GM21528 (cell line): ENCODE measurements around the gene ZBED6.
"Not testable (repeated sequence)": the region's sequence is repeated elsewhere in the genome, so short reads cannot be mapped to it uniquely, and the experiment has no call there.

ENCODE experiments used
- ATAC-seq: cut with Tn5 transposase; IDR thresholded peaks from one replicate; pipeline ENCODE4 v1.9.1; 2021; ENCODE audit warnings: mild to moderate bottlenecking, moderate library complexity; ENCODE audit not compliant: unreplicated experiment, low FRiP score

Gene ZBED6

GRCh38 chr1:203795441-203796235 is at the start of gene ZBED6, which contains the start of gene ZC3H11A:
TSS of gene ZBED6 (plus strand) at chr1:203795623. CDS start at chr1:203797523, 1,900 bp downstream.
TSS of gene ZC3H11A (plus strand) at chr1:203795623. CDS start at chr1:203817071, 21,448 bp downstream.
- peak; percentile 96 for ATAC-seq

- no peak for ATAC-seq
These were observed 49.1 kb upstream of the ZBED6 start for GRCh38 chr1:203746281-203746680.

- no peak for ATAC-seq
These were observed 44.4 kb upstream of the ZBED6 start for GRCh38 chr1:203751051-203751450.

- not testable (repeated sequence) for ATAC-seq
These were observed 43.6 kb upstream of the ZBED6 start for GRCh38 chr1:203751618-203752361.

GRCh38 chr1:203754455-203754864 is 41.0 kb upstream of the ZBED6 start:
- peak; percentile 71 for ATAC-seq

DNA sequence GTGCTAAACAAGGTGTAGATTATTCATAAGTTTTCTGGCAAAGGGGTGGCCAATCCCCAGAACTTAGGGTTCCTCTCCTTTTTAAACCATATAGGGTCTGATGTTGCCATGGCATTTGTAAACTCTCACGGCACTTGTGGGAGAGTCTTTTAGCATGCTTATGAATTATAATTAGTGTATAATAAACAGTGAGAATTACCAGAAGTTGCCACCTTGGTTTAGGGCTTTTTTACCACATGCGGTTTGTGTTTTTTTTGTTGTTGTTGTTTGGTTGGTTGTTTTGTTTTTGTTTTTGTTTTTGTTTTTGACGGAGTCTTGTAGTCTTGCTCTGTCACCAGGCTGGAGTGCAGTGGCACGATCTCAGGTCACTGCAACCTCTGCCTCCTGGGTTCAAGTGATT is 39.4 kb upstream of the ZBED6 start:
- ATAC-seq, result no peak

DNA sequence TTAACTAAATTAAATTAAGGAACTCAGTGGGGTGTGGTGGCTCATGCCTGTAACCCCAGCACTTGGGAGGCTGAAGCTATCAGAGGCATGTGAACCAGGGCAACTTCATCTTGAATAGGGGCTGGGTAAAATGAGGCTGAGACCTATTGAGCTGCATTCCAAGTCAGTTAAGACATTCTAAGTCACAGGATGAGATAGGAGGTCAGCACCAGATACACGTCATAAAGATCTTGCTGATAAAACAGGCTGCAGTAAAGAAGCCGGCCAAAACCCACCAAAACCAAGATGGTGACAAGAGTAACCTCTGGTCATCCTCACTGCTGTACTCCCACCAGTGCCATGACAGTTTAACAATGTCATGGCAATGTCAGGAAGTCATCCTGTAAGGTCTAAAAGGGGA is 36.7 kb upstream of the ZBED6 start:
- not testable (repeated sequence) for ATAC-seq

DNA sequence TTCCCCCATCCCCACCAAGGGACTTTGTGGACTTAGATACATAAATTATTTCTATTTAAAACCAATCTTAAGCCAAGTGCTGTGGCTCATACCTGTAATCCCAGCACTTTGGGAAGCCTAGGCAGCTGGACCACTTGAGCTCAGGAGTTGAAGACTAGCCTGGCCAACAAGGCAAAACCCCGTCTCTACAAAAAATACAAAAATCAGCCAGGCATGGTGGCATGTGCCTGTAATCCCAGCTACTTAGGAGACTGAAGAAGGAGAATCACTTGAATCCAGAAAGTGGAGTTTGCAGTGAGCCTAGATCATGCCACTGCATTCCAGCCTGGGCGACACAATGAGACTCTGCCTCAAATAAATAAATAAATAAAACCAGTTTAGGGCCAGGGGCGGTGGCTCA is 34.9 kb upstream of the ZBED6 start:
- ATAC-seq, result no peak

DNA sequence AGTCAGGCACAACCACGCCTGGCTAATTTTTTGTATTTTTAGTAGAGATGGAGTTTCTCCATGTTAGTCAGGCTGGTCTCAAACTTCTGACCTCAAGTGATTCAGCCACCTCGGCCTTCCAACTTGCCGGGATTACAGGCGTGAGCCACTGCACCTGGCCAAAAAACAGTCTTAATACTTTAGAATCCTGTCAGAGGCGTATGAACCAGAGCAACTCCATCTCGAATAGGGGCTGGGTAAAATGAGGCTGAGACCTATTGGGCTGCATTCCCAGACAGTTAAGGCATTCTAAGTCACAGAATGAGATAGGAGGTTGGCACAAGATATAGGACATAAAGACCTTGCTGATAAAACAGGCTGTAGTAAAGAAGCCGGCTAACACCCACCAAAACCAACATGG is 33.5 kb upstream of the ZBED6 start:
- not testable (repeated sequence) for ATAC-seq

GRCh38 chr1:203763505-203763904 is 31.9 kb upstream of the ZBED6 start:
- ATAC-seq, result no peak

GRCh38 chr1:203764105-203765028 is 31.1 kb upstream of the ZBED6 start:
- no peak for ATAC-seq

GRCh38 chr1:203765029-203765837 is 30.2 kb upstream of the ZBED6 start, which contains the start of gene LAX1:
TSS of gene LAX1 (plus strand) at chr1:203765183. CDS start at chr1:203765566, 383 bp downstream.
- peak; percentile 81 for ATAC-seq

GRCh38 chr1:203768256-203768655 is 27.2 kb upstream of the ZBED6 start:
- no peak for ATAC-seq

- no peak for ATAC-seq
These were observed 25.7 kb upstream of the ZBED6 start for GRCh38 chr1:203769505-203770343.

DNA sequence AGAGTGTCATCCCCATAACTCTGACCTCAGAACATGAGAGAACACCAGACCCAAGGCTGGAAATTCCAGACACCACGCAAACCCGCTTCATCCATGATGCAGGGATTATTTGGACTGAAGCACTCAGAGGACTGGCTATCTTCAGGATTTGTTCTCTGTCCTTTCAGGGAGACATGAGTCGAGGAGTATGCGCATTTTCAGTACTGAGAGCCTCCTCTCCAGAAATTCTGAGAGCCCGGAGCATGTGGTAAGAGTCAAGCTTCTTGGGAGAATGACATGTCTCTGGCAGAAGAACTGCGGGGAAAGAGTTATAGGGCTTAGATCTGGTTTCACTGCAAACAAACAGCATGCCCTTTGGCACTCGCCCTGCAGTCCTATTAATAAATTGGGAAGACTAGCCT is 23.5 kb upstream of the ZBED6 start:
- no peak for ATAC-seq

DNA sequence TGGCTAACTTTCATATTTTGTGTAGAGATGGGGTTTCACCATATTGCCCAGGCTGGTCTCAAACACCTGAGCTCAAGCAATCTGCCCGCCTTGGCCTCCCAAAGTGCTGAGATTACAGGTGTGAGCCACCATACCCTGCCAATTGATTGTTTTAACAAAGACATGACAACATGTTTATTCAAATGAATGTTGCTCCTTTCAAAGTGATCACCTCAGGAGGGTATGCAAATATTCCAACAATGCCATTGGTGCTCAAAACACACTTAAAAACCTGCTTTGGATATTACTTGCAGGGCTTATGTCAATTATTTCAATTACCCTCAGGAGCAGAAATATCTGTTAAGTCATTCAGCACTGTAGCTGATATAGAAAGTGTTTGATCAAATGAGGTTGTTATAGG is 22.6 kb upstream of the ZBED6 start:
- ATAC-seq, result no peak

DNA sequence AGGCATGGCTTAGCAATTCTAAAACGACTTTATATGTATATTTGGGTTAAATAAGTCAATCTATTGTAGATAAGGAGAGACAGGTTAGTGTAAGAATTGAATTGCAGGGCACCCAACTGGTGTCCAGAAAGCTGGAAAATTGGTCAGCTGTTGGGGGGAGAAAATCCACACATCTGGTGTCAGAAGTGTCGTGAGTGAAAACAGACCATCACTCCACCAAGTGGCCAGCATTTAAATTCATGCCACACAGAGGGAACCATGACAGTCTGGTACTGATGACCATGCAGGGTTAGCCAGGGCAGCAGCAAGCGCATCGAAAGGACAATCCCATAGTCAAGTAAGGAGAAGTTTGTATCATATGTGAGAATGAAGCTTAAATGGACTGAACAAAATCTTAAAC is 18.8 kb upstream of the ZBED6 start:
- ATAC-seq, result no peak

DNA sequence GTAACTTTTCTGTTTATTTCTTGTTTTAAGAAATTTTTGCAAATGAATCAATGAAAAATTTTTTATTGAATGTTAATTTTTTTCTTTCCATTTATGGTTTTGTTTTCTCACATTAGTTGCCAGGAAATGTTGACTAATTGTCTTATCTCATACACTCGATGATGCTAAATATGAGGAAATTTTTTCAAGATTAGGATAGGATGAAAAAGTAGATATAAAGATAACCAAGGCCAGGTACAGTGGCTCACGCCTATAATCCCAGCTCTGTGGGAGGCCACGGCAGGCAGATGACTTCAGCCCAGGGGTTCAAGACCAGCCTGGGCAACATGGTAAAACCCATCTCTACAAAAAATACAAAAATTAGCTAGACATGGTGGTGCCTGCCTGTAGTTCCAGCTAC is 17.8 kb upstream of the ZBED6 start:
- ATAC-seq, result no peak

GRCh38 chr1:203778146-203778545 is 17.3 kb upstream of the ZBED6 start:
- no peak for ATAC-seq
